Aorta (tissue), 5 donors: ENCODE results near the gene GMDS. TPM values are rescaled to one million over a fixed set of nuclear protein-coding genes. Genes with fewer than 3 reads are reported as not detected.
A peak's percentile ranks its signal among the peaks of the same experiment; 100 is the strongest.
"Not testable (repeated sequence)": the region's sequence is repeated elsewhere in the genome, so short reads cannot be mapped to it uniquely, and the experiment has no call there.

Experiments used
- ATAC-seq: fragments of 200-7000 bp; cut with Tn5 transposase; one replicate; pipeline ENCODE4 v1.9.1; 2022; ENCODE audit warnings: moderate library complexity; ENCODE audit not compliant: low FRiP score
- DNase-seq, 2 donors: peaks; one replicate each; pipeline ENCODE4 v3.0.0-alpha.2; 2020
- H3K27ac ChIP-seq, 2 donors: one replicate each; pipeline ENCODE4 v1.5.1; 2013; ENCODE audit warnings: low read length in 2 of 2, mild to moderate bottlenecking in 2 of 2, moderate library complexity in 2 of 2, control low read depth in 1 of 2, inconsistent platforms in 1 of 2, low read depth in 1 of 2
- H3K27me3 ChIP-seq, 2 donors: one replicate each; pipeline ENCODE4 v1.6.1; 2013; ENCODE audit warnings: control low read depth in 1 of 2, low read length in 1 of 2, mild to moderate bottlenecking in 1 of 2, moderate library complexity in 1 of 2; ENCODE audit not compliant: insufficient read depth in 2 of 2, control insufficient read depth in 1 of 2
- H3K36me3 ChIP-seq, 2 donors: one replicate each; pipeline ENCODE4 v1.6.1; 2013; ENCODE audit warnings: control low read depth in 1 of 2, low read length in 1 of 2, mild to moderate bottlenecking in 1 of 2; ENCODE audit not compliant: insufficient read depth in 2 of 2, control insufficient read depth in 1 of 2
- H3K4me1 ChIP-seq, 2 donors: one replicate each; pipeline ENCODE4 v1.6.1; 2013; ENCODE audit warnings: low read length in 2 of 2, control low read depth in 1 of 2, mild to moderate bottlenecking in 1 of 2, moderate library complexity in 1 of 2; ENCODE audit not compliant: insufficient read depth in 2 of 2, control insufficient read depth in 1 of 2
- H3K4me3 ChIP-seq, 2 donors: one replicate each; pipeline ENCODE4 v1.5.1; 2013; ENCODE audit warnings: low read length in 2 of 2, control low read depth in 1 of 2, mild to moderate bottlenecking in 1 of 2
- H3K9me3 ChIP-seq: one replicate; pipeline ENCODE4 v1.6.1; 2013; ENCODE audit warnings: mild to moderate bottlenecking, low read length; ENCODE audit not compliant: control insufficient read depth
- WGBS, 2 donors: extraction: QIAGEN DNeasy Blood & Tissue Kit; methylation state at CpG; one replicate each; pipeline ENCODE4 v1.1.7; 2013; 5-methylcytosine and 5-hydroxymethylcytosine counted together
- intact Hi-C, 2 donors: fragments of 100-400 bp; cut with DNase I; formaldehyde crosslinking; loops; one replicate each; pipeline versions ENCODE4 v1.14.2 to v1.15.0; 2022
- polyA plus RNA-seq, 2 donors: library from polyadenylated mRNA; stranded (reverse); fragments of 200-250 nt; gene quantifications; one replicate each; pipeline ENCODE4 v1.2.3, GENCODE V29; 2013
- total RNA-seq, 2 donors: library from RNA; stranded (reverse); fragmentation: NEBNext Ultra II Directional; extraction: Animal tissue kit (Norgen Biotek cat#: 25700); gene quantifications; one replicate each; pipeline ENCODE4 v1.2.1, GENCODE V29; 2021
- donor health status: healthy with polysubstance abuse.
- donor health status: Bipolar disorder and iron deficiency.
- donor health status: DM: no; HTN: no; CAD: no.
- donor health status: DM: no; HTN: no; CAD: no.
- donor health status: DM: yes; HTN: yes; CAD: no.

Gene GMDS
- total and polyA plus RNA-seq, 4 donors: 66.1 to 138 (median 84.9) TPM

DNA sequence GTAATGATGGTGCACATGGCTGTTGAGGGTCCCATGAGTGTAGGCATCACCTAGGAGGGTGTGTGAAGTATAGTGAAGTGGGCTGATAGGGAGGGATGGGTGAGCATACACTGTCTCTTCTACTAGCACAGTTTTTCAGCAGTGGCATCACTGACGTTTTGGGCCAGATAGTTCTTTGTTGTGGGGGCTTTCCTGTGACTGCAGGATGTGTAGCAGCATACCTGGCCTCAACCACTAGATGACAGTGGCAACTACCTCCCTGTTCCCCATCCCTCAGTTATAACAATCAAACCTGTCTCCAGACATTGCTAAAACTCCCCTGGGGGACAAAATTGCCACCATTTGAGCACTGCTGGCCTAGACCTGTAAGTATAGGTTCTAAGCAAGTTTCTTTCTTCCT, 396.7 kb downstream of the GMDS start:
- Histone ChIP-seq H3K36me3 (no peaks in the 10 kb centered on the region), H3K4me1 (no peaks in the 10 kb centered on the region), H3K27ac (no peak overlapping the region), H3K9me3 (no peaks in the 10 kb centered on the region), H3K27me3 (no peaks in the 10 kb centered on the region), H3K4me3 (no peak overlapping the region)
- DNase-seq: no peak
- intact Hi-C loops: no loop called here
- no peak for ATAC-seq
- WGBS, 2 donors: 76 to 81% methylated on average over 1 of the region's 1 CpG

- WGBS, 2 donors: 96% methylated on average over 3 of the region's 3 CpGs
- intact Hi-C loops: no loop called here
These were observed 398.8 kb downstream of the GMDS start for GRCh38 chr6:1846611-1847010.

DNA sequence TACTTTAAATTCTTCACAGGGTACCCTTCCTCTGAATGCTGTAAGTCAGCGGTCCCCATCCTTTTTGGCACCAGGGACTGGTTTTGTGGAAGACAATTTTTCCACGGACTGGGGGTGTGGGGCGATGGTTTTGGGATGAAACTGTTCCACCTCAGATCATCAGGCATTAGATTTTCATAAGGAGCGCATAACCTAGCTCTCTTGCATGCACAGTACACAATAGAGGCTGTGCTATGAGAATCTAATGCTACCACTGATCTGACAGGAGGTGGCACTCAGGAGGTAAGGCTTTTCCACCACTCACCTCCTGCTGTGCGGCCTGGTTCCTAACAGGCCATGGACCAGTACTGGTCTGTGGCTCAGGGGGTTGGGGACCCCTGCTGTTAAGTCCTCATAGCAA, 399.9 kb downstream of the GMDS start:
- ATAC-seq, H3K27me3 ChIP-seq, H3K27ac ChIP-seq, H3K9me3 ChIP-seq, intact Hi-C loops, H3K36me3 ChIP-seq, H3K4me3 ChIP-seq, DNase-seq, H3K4me1 ChIP-seq: not testable (repeated sequence)
- WGBS, 2 donors: 99 to 100% methylated on average over 5 of the region's 5 CpGs

More at GRCh38 chr6:1846611-1847010, 398.8 kb downstream of the GMDS start:
- Histone ChIP-seq H3K27me3 (no peaks in the 10 kb centered on the region), H3K36me3 (no peaks in the 10 kb centered on the region), H3K27ac (no peak overlapping the region), H3K4me1 (no peaks in the 10 kb centered on the region), H3K4me3 (no peak overlapping the region), H3K9me3 (no peaks in the 10 kb centered on the region)
- ATAC-seq (no peak), DNase-seq (no peak)

DNA sequence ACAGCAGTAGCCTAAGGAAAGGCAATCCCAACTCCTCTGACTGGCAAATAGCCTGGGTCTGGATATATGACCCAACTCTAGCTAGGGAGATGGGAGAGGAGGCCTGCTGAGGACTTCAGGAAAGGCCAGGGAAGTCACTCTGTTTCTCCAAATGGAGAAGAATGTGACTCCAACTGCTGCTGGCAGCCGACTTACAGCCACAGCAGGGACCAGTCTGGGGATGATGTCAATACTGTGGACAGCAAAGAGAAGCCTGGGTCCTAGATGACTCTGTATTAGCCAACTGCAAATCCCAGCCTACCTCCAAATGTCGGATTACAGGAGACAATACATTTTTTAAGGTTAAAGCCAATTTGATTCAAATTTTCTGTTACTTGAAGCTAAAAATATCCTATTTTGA, 403.1 kb downstream of the GMDS start:
- H3K9me3 ChIP-seq: no peaks in the 10 kb centered on the region
- H3K4me3 ChIP-seq: no peak overlapping the region
- no peaks in the 10 kb centered on the region for H3K27me3 ChIP-seq
- ATAC-seq: peak; percentile 12
- intact Hi-C loops: no loop called here
- 22 to 30% methylated on average over 2 of the region's 2 CpGs for WGBS, 2 donors
- no peak for DNase-seq
- H3K36me3 ChIP-seq: no peaks in the 10 kb centered on the region
- peak overlapping the region; percentile 7 to 47 for H3K27ac ChIP-seq
- peaks cover 0 to 4% of the 10 kb centered on the region in 2 donors for H3K4me1 ChIP-seq

DNA sequence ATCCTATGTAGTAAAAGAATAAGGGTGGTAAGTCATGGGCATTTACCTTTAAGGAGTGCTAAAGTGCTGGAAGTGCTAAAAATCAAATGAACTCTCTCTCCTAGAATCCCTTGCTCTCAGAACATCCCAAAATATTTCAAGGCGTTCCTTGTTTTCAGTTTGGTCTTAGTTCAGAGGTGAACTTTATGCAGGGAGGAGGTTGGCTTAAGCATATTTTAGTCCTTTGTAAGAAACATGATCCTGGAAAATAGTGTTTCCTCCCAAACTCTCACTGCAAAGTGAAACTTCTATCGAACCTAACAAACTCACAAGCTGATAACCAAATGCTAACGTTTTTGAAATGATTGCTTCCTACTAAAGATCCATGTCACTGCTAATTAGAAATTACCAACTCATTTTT, 404.3 kb downstream of the GMDS start:
- Histone ChIP-seq H3K36me3 (no peaks in the 10 kb centered on the region), H3K9me3 (no peaks in the 10 kb centered on the region), H3K4me1 (peaks cover 0 to 4% of the 10 kb centered on the region in 2 donors), H3K4me3 (peak overlapping the region in 1 of 2 donors; percentile 23), H3K27me3 (no peaks in the 10 kb centered on the region), H3K27ac (peak overlapping the region in 1 of 2 donors; percentile 6)
- peak; percentile 47 for ATAC-seq
- WGBS, 2 donors: 4 to 6% methylated on average over 3 of the region's 3 CpGs
- no peak for DNase-seq
- intact Hi-C loops: no loop called here

DNA sequence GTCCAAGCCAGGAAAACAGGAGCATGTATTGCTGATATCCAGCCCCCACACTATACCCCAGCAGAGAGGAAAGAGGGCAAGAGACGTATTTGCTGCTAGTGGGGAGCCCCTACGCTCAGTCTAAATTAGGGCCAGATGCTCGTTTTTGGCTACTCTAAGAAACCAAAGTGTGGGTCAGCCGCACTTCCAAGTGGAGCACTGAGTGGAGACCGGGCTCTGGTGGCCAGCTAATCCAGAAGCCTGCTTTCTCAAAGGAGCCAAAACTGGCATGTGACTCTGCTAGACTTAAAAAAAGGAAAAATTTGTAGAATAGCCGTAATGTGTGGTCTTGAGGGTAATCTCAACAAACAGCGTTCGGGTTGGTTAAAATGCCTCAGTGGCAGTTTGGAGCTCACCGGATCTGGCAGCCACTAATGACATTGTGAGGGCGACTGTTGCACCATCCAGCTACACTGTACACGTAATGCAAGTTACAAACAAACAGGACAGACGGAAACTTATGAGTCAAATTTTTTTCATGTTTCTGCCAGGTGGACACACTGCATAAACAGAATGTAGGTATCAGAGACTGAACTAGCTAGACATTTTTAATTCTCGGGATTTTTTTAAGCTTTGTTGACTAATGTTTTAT, 404.8 kb downstream of the GMDS start:
- Histone ChIP-seq H3K4me1 (peaks cover 0 to 4% of the 10 kb centered on the region in 2 donors), H3K27ac (peak overlapping the region; percentile 6 to 81), H3K9me3 (no peaks in the 10 kb centered on the region), H3K4me3 (peak overlapping the region in 1 of 2 donors; percentile 19), H3K27me3 (no peaks in the 10 kb centered on the region), H3K36me3 (no peaks in the 10 kb centered on the region)
- DNase-seq: peak in 1 of 2 donors; percentile 58
- ATAC-seq: peak; percentile 69
- WGBS, 2 donors: 21 to 27% methylated on average over 13 of the region's 13 CpGs
- intact Hi-C loops: no loop called here

DNA sequence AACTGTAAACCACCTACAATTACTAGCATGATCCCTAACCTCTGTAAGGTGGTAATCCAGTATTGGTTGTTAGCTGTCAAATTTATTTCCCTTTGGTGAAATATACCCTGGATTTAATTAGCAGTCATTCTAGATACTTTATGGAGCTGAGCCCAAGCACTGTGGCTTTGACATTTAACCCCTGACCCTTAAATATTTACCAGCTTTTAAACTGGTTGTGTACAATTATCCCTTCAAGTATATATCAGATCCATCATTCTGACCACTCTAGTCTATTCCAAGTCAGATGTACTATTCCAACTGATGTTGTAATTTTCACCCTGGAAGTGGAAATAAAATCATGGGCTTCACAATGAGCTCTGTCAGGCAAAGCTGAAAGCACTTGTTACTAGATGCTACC, 406.0 kb downstream of the GMDS start:
- Histone ChIP-seq H3K9me3 (no peaks in the 10 kb centered on the region), H3K27ac (no peak overlapping the region), H3K27me3 (no peaks in the 10 kb centered on the region), H3K36me3 (no peaks in the 10 kb centered on the region), H3K4me3 (no peak overlapping the region), H3K4me1 (peaks cover 0 to 4% of the 10 kb centered on the region in 2 donors)
- DNase-seq: no peak
- no peak for ATAC-seq
- intact Hi-C loops: no loop called here

DNA sequence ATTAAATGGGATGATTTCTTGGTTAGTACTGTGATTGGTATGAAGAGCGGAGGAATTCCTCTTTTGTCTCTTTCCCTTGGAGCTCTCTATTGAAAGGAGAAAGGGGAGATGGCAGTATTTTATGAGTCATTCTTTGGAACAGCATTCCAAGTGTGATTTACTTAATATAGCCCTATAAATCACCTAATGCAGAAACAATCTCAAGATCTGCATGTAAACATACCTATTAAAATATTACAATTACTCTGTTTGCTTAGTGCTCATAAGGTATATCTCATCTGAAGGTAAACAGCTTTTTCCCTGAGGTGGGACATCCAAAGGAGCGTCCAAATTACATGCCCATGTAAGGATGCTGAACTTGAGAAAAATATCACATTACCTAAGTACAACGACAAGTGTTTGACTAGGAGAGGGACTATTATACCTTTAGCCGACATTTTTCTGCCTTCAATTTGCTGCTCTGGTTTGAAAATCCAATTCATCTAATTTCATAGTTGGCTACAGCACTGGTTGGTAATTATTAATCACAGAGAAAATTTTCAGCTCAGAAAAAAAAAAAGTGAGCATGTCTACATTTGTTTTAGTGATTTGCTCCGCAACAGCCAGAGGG, 406.7 kb downstream of the GMDS start:
- ATAC-seq (no peak), DNase-seq (no peak)

GRCh38 chr6:1837826-1838225, 407.6 kb downstream of the GMDS start:
- no peaks in the 10 kb centered on the region for H3K9me3 ChIP-seq
- peaks cover 0 to 4% of the 10 kb centered on the region in 2 donors for H3K4me1 ChIP-seq
- no peak overlapping the region for H3K4me3 ChIP-seq
- no peak overlapping the region for H3K27ac ChIP-seq
- no peaks in the 10 kb centered on the region for H3K36me3 ChIP-seq
- intact Hi-C loops: no loop called here
- ATAC-seq (no peak), DNase-seq (no peak)
- H3K27me3 ChIP-seq: no peaks in the 10 kb centered on the region
- 48 to 51% methylated on average over 2 of the region's 2 CpGs for WGBS, 2 donors

More for the DNA sequence above, 406.7 kb downstream of the GMDS start:
- 30 to 35% methylated on average over 5 of the region's 5 CpGs for WGBS, 2 donors
- Histone ChIP-seq H3K27ac (no peak overlapping the region), H3K4me3 (no peak overlapping the region), H3K27me3 (no peaks in the 10 kb centered on the region), H3K4me1 (peaks cover 0 to 4% of the 10 kb centered on the region in 2 donors), H3K9me3 (no peaks in the 10 kb centered on the region), H3K36me3 (no peaks in the 10 kb centered on the region)
- intact Hi-C loops: no loop called here
